ENCODE data around the gene TRIO.
"Not testable (repeated sequence)": the region's sequence is repeated elsewhere in the genome, so short reads cannot be mapped to it uniquely, and the experiment has no call there.

TRIO gene

DNA sequence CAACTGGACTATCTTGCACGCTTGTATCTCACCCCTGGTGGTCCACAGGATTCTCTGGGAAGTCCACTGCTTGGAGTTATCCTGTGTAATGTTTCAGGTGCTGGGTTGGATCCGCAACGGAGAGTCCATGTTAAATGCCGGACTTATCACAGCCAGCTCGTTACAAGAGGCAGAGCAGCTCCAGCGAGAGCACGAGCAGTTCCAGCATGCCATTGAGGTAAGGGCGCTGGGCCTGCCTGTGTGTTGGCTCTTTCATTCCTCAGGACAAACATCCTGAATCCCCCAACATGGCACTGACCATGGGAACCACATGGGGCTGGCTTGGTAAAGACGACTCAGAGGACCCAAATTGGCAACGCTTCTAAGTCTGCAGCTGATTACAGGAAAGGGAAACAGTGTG lies 223.6 kb downstream of the TRIO start:
- DNase-seq: no peak

DNA sequence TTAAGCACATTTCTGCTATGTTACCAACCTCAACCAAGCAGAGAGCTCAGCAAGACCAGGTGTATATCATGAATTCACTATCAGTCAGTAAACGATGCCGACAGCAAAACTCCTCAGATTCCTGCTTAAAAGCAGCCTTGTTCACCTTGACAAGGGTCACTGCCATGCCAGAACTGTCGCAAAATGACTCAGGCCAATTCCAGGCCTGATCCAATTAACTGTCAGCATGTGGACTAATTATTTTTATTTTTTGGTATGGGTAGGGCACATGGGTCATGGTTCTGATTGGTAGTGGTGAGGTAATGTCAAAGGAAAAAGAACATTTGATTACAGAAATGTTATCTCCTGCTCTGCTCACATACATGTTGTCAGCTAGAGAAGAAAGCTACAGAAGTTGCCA lies 224.2 kb downstream of the TRIO start:
- no peak for DNase-seq

DNA sequence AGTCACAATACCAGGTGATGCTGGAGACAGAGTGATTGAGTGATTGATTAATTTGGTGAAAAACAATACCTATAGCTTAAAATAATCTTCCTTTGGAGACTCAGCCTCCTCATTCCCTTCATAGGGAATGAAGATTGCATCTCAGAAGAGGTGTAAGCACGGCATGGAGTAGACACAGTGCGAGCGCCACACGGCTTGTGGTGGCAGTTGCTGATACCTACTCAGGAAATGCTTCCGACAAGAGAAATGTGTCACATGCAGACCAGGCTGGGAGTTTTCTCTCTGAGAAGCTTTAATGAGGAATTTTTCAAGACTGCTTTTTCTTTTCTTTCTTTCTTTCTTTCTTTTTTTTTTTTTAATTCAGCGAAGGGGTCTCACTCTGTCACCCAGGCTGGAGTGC lies 226.6 kb downstream of the TRIO start:
- DNase-seq: no peak

DNA sequence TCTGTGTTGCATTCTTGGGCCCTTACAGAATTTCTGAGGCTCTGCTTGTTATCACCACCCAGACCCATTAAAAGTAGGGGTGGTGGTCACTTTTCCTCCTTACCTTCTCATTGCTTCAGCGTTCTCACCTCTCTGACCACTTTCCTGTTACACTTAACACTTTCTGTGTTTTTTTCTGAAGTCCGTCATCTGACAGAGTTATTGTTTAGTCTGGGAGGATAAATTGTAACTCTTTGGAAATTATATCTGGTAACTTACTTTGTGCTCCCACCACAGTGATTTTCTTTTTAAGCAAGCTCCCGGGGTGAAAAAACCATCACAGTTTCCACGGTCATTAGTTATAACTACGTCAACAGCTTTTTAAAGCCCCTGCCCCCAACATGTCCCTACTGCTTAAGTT lies 227.2 kb downstream of the TRIO start:
- DNase-seq: no peak

DNA sequence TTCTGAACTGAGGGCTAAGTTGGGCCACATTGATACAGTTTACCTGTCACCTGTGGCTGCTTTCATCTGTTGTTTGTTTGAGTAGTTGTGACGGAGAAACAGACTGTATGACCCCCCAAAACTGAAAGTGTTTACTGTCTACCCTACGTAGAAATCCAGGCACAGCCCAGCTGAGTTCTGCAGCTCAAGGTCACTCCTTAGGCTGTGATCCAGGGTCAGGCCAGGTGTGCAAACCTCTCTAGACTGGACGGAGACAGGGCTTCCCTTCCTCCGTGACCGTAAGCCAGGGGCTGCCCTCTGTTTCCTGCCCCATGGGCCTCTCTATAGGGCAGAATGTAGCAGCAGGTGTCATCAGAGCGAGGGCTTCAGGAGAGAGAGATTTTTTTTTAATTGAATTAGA lies 230.5 kb downstream of the TRIO start:
- DNase-seq: no peak

DNA sequence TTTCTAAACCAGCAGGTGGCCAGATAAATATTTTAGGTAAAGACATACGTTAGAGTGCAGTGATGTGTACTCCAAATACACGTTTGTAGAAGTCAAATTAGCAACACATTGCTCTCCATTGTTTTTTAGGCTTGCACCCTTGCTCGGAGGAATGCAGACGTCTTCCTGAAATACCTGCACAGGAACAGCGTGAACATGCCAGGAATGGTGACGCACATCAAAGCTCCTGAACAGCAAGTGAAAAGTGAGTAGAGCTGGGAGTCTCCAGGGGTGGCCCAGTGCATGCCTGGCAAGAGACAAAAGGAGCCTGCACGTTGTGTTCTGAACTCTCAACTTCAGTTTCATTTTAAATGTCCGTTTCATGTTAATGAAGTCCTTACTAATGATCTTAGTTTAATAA lies 231.0 kb downstream of the TRIO start:
- DNase-seq: no peak

DNA sequence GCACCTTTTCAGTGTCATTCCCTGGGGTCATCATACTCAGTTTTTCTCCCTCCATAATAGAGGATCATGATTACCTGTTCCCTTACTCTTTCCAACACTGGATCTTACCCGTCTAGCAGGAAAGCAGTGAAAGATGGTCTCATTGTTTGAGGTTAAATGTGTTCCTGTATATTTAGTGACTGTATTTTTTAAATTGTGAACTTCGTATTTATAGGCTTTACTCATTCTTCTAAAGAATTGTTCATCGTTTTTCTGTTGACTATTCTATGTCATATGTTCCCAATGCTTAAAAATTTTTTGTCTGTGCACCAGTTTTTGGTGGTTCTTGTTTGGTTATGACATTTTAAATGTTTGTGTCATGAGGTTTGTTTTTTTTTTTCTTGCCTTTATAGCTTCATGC lies 233.6 kb downstream of the TRIO start:
- no peak for DNase-seq

DNA sequence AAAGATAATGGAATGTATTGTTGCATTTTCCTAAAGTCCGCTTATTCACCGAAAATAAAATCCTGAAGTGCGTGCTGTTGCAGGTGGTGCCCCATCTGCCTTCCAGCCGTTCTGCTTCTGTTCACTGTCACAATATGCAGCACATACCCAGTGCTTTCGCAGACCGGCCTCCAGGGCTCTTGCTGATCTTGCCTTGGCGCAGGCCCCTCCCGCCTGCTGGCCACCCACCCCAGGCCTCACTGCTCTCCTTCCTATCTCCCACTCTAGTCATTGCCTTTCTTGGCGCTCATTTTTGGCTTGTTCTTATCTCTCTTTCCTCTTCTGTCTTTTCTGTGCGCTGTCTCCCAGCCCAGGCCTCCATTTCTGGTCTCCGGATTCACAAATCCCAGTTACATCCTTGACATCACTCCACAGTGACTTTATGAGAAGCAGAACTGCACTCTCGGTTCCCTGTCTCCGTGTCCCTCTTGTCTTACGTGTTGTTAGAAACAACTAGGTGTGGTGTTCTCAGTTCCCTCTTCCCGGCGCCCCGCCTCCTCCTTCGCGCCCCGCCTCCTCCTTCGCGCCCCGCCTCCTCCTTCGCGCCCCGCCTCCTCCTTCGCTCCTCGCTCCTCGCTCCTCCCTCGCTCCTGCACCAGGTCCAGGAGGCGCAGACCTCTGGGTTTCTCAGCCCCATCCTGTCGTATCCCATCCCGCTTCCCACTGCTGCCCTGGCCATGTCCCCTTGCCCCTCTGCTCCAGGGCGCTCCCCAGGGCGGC lies 236.8 kb downstream of the TRIO start:
- DNase-seq: no peak

DNA sequence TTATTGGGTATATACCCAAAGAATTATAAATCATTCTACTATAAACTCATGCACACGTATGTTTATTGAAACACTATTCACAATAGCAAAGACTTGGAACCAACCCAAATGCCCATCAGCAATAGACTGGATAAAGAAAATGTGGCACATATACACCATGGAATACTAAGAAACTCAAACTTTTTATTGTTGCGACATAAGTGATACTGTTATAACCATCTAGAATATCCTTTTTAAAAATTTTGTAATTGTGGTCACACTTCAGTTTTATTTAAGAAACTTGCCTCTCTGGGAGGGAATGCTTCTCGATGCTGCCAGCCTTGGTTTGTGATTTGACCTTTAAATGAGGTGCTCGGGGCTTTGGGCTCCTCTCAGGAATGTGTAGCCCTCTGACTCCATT lies 237.6 kb downstream of the TRIO start:
- DNase-seq: no peak

DNA sequence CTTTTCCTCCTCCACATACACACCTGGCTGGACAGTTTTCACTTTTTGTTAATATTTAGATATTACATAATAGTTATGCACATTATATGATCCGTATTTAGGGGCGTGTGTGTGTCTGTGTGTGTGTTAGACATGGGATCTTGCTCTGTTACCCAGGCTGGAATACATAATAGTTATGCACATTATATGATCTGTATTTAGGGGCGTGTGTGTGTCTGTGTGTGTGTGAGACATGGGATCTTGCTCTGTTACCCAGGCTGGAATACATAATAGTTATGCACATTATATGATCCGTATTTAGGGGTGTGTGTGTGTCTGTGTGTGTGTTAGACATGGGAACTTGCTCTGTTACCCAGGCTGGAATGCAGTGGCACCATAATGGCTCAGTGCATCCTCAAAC lies 239.5 kb downstream of the TRIO start:
- no peak for DNase-seq

DNA sequence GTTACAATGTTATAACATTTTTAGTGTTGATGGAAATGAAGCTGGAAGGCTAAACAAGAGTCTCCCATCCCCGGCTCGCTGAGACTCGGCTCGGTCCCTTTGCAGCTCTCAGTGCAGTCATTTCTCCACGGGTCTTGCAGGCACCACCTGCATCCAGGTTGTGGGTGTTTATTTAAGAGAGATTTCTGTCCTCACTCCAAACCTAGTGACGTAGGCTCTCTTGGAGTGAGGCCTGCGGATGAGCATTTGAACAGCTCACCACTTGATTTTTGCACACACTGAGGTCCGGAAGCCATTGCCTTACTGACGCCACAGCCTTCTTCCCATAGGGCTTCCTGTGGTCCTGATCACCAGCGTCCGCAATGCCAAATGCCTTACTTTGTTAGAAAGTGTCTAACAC lies 240.8 kb downstream of the TRIO start:
- no peak for DNase-seq

DNA sequence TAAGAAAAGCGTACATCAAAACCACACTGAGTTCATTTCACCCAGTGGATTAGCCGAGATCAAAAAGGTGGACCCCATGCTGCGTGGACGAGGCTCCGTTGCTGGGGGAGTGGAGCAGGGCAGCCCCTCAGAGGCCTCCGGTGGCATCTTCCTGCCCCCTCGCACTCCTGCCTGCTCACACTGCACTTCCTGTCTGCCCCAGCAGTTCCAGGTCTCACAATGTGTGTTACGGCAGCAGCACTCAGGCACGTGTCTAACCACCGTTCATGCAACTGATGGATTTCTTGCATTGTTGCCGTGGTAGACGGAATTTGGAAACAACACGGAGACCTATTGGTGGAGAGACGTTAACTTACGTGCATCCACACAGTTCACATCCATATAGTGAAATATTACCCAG lies 241.9 kb downstream of the TRIO start:
- no peak for DNase-seq

DNA sequence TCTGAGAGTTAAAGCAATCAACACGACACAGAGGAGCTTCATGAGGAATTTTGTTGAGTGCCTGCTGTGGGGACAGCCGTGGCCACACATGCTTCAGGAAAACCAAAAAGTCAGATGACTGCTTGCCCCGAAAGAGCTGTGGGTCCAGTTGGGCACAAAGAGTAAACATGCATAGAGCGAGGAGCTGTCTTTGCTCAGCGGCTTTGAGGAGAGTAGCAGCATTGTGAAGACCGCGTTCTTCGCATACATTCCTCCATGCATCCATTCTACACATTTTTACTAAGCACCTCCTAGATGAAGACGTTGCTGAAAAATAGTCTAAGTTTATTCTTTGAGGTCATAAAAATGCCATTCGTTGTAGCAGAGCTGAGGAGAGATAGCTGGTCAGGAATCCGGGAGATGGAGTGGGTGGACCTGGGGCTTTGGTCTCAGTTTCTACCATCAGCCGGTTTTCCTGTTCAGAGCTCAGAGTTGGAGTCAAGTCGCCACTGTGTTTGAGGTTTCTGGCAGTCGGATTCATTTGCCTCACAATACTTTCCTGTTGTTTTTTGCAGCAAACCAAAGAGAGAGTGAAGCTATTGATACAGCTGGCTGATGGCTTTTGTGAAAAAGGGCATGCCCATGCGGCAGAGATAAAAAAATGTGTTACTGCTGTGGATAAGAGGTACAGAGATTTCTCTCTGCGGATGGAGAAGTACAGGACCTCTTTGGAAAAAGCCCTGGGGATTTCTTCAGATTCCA lies 243.9 kb downstream of the TRIO start:
- DNase-seq: no peak

DNA sequence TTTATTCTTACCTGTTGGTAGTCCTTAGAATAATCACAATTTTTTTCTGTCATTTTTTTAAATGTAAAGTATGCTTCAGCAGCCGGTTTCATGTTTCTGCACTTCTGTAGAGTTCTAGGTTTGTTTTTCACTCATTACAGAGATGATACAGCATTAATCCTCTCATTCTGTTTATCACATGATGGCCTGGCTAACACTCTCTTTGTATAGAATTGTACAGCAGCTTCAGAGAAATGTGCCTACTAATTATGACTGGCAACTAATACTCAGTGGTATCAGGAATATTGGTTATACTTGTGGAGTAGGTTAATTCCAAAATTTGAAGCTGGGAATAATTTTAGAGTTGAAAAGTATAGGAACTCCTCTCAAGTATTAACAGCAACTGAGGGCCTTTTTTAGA lies 245.6 kb downstream of the TRIO start:
- DNase-seq: no peak

DNA sequence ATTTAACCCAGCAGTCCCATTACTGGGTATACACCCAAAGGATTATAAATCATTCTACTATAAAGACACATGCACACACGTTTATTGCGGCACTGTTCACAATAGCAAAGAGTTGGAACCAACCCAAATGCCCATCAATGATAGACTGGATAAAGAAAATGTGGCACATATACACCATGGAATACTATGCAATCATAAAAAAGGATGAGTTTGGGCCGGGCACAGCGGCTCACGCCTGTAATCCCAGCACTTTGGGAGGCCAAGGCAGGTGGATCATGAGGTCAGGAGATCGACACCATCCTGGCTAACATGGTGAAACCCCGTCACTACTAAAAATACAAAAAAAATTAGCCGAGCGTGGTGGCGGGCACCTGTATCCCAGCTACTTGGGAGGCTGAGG lies 249.4 kb downstream of the TRIO start:
- not testable (repeated sequence) for DNase-seq

DNA sequence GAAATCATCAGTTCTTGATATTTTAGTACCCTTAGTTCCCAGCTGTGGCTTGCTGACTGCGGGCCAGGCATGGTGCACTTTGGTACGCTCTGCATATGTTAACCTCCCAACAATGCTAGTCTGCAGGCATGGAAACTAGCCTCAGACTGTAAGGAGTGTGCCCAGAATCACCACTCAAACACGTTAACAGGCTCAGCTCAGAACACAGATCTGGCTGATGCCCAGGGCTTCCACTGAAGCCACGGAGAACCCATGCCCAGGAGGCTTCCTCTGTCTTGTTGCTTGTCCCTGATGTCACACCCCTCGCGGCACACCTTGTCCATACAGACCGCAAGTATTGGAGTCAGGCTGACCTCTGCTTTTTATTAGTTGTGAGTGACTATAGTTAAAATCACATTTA lies 251.2 kb downstream of the TRIO start:
- DNase-seq: no peak

DNA sequence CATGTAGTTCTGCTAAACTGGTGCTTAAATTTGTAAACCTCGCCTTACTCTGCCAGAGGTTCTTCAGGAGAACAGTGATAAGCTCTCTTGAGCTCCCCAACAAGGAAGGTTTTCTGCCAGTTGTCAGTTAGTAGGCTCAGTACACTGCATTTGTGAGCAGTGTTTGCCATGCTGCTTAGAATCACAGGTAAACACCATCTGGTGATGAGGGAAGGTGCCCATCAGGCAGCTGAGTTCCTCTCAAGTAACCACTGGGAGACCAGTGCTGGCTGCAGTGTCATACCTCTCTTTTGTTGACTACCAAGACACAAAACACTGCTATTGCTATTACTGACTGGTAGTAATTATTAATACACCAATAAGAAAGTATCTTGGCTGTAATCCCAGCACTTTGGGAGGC lies 252.3 kb downstream of the TRIO start:
- no peak for DNase-seq

DNA sequence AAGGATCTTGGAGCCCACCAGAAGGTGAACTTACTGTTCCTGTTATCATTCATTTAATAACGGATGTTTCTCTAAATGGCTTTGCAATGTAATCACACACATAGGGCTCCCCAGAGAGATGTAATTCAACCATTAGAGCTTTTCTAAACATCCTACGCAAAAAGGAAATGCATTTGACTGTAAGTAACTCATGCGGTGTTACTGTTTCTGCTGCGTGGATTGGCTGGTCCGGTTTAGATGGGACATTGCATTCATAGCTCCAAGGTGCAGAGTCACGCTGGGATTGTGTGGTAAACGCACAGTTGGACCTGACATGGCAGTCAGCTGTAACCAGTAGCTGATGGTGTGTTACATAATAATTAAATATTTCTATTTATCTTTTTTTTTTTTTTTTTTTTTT lies 252.9 kb downstream of the TRIO start:
- no peak for DNase-seq

DNA sequence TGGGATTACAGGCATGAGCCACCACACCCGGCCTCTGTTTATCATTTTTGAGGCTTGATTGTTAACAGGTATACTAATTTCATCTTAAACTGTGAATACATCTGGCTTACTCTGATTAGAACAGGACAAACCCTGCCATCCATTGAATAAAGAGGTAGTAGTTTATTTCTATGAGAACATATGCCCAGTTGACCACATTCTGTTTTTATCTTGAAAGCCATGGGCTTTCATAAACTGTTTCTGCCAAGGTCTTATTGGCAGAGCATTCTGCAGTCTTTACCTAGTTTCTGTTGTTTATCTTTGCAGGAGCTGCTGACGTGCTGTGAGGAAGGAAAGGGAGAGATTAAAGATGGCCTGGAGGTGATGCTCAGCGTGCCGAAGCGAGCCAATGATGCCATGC lies 253.6 kb downstream of the TRIO start:
- DNase-seq: no peak

DNA sequence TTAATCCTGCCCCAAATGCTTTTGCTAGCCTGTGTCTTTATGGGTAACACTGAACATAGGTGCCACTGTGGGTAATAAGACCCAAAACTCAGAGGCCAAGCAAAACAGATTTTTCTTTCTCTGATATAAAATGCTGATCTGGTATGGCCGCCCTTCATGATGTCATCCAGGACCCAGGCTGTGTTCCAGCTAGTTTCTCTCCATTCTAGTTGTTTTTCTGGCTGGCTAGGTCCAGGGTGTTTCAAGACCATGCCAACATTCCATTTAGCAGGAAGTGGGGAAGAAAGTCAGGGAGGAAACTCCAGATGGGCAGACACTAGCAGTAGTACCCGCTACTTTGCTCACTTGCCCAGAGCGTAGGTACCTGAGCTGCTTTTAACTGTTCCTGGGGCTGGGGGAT lies 254.6 kb downstream of the TRIO start:
- no peak for DNase-seq

DNA sequence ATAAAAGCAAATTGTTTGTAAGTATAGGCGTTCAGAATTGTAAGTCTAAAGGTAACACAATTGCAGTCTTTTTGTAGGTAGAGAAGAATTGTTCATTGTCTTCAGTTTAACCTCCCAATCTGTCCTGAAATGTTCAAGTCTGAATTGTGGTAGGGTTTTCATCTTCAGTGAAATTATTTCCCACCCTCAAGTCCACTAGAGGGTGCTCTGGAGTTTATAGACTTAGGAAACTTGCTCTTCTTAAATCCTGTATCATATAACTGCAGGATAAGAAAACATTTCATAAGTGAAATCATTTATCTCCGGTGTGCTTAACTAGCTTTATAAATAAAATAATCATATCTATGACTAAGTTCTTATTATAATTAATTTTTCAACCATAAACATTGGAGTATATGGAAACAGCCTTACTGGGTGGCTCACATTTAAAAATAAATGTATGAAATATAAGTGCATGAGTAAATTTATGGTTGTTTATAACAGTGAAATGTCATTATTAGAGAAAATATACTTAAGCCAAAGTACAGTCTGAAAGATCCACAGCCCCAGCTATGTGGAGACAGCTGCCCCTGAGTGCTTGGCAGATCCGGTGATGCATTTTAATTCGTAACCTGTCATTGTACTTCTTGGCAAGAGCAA lies 256.0 kb downstream of the TRIO start:
- peak; percentile 31 for DNase-seq

DNA sequence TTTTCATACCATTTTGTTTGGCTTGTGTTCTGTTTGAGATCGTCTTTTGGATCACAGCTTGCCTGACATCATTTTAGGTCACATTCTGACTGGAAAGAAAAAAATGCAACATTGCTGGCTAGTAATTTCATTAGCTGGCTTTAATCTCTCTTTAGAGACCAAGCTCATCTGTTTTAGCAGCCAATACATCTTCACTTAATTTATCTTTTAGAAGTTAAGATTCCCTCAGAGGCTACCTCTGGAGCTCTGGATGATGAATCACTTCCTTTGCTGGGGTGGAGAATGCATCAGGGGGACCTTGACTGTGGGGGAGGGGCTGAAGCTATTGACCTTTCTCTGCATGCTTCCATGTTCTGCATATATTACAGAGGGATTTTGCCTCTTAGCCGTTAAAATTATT lies 256.9 kb downstream of the TRIO start:
- no peak for DNase-seq

DNA sequence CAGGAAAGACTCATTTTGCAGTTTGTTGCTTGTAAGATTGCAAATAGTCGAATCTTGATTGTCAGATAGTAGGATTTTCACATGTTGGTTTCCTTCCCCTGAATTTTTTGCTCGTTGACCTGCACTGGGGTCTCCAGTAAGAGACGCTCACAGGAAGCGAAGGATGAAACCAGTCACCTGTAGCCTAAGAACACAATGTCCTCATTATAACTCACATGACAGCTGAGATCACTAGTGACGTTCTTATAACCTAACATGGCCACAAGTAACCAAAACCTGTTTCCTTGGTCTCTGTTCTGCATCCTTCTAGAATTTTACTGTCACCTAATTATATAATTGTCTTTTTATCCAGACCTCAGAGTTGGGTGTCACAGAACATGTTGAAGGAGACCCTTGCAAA lies 257.5 kb downstream of the TRIO start:
- no peak for DNase-seq

DNA sequence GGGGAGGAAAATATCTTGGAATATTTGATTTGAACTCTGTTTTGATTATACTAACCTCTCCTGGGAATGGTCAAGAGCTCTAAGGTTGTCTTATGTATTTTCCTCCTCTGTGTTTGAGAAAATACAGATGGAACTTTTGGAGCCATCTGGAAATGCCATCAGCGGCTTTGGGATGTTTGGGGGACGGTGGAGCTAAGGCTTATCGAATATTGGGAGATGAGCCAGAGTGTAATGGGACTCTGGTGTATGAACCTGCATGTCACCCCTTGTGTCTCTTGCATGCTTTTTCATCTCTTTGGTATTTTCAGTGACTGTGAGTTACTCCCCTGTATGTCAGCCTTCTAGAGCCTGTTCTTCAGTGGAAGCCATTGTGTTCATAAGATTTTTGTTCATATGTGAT lies 258.5 kb downstream of the TRIO start:
- no peak for DNase-seq
